HG03521 (cell line): ENCODE results near the gene TBX2.

Source experiments
- ATAC-seq: cut with Tn5 transposase; IDR thresholded peaks from one replicate; pipeline ENCODE4 v1.9.1; 2021; ENCODE audit warnings: mild to moderate bottlenecking, moderate library complexity; ENCODE audit not compliant: unreplicated experiment

TBX2 gene

DNA sequence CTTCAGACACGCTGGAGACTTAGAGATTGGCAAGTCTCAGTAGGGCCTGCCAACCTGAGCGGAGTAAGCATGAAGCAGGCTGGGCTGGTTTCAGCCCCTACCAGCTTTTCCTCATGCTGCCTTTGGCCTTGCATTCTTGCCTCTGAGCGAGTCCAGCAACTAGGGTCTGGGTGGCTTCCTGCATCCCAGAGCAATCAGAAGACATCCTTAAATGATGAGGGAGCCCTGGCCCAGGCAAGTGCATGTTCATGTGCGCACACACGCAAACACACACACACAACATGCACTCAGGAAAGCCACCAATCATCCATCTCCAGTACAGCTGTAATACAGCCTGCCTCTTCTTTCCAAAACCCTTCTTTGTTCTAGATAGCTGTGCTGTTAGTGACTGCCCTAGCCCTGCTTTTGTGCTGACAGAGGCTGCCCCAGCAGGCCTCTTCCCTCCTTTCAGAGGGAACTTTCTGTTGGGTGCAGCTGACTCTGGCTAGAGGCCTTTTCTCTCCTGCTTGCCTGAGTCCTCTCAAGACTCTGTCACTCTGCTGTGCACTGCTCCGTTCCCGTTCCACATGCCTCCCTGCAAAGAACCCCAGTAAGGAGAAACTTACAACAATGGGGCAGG is 30.7 kb upstream of the TBX2 start:
- ATAC-seq: no peak

DNA sequence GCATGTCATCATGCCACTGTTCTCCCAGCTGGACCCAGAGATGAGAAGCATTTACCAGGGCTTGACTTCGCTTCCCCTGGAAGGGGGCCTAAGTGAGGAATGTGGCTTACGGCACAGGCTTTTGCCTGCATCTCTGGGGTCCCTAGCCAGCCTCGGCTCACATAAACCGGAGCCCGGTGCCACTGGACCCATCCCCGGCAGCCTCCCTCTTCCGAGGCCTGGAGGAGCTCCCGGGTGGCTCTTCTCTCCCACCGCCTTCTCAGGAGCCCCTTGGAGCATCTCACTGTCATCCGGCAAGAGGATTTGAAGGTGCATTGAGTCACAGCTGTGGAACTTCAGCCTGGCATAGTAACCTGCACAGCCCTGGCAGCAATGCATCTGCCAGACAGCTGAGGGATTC is 29.9 kb upstream of the TBX2 start:
- no peak for ATAC-seq

DNA sequence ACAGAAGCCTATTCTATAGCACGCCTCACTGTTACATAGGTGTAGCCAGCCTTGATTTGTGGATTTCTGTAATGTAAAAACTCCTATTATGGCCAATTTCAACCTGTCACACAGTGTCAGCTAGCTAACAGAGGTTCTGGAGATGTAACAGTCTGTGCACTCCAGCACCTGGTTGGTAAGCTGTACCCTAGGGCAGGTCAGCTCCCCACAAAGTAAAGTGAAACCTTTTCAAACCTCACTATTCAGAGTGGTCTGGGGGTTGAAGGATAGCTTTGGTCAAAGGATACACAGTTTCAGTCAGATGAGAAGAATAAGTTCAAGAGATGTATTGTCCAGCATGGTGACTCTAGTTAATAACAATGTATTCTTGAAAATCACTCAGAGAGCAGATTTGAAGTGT is 28.5 kb upstream of the TBX2 start:
- ATAC-seq: no peak

DNA sequence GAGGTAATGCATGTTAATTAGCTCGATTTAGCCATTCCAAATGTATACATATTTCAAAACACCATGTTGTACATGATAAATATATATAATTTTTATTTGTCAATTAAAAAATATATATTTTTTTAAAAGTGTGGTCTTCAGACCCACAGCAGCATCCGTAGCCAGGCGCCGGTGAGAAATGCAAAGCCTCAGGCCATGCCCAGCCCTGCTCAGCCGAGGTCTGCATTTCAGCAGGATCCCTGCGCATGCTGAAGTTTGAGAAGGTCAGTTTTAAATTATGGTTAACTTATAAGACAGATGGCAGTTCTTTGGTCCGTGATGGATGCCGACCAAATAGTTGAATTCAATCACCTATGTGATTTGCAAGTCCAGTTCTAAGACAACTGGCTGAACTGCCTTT is 28.0 kb upstream of the TBX2 start:
- no peak for ATAC-seq

DNA sequence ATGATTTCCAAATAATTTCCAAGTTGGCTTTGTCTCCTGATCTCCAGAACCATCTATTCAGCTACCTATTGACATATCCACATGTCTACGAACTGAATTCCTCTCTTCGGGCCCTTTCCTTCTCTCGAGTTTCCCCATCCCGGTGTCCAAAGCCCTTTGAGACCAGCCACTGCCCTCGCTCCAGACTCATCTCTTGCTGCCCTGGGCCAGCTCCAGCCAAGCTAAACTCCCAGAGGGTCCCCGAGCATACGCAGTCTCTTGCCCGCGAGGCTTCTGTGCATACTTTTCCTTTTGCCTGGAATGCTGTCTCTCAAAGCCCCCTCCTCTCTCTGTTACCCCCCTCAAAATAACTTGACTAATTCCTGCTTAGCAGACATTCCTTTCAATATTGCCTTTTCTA is 27.2 kb upstream of the TBX2 start:
- ATAC-seq: no peak

DNA sequence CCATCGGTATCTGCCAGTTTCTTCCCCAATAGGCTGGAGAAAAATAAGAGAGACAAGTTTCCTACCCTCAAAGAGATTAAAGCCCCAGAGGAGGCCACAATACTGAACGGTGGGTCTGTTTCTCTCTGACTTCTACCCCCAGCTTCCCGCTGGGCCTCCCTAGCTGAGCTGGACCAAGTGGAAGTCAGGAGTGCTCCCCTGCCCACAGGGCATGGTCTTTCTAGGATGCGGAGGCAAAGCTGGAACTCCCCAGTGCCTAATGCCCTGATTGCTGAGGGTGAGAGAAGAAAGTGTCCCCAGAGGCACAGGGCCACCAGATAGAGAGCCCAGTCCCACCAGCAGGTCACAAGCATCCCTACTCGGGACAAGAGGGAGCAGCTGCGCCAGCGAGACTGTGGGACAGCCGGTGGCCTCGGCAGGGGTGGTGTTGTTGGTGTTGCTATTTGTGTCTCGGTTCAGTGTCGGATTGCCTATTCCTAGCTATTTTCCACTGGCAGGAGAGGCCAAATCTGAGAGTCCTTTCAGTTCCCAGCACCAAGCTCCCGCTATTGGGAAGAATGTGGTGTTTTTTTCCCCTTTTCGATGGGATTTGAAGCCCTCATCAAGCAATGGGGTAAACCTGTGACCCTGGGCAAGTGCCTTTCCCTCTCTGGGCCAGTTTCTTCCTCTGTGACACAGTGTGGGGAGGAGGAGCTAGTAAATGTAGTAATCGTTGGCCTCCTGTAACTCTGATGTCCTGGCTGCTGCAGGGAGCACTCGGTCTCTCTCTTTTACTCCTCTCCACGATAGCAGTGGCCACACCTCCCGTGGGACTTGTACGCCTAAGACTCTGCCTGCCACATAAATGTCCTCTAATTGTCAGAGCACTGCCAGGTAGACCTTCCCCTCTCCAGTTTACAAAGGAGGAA is 22.5 kb upstream of the TBX2 start:
- ATAC-seq: no peak

DNA sequence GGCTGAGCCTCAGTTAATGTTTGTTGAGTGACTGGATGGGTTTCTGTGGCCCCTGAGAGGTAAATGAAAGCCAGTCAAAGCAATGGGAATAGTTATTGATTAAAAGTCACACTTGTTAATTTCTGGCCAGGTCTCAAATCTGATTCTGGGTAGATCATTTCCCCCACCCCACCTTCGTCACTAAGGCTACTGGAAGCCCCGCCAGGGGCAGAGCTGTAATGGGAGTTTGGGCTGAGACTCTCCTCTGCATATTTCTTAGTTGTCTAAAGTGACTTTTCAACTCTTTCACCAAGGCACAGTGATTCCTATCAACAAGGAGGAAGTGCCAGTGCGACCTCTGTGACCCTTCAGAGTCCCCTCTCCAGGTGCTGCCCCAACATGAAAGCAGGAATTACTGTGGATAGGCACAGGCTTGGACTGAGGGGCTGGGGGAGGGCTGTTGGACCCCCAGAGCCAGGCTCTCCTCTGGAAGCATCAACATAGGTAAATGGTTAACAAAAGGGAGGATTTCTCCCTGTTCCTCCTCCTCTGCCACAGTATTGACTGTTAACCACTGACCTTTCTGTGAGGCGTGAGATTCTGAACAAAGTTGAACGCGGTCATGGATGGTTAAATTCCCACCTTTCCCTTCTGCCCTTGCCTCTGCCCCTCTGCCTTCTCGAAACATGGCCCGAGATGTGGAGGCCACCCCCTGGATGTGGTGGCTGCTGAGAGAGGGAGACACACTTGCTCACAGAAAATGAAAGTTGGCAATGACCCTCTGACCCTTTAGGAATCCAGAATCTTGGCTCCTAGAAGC is 20.8 kb upstream of the TBX2 start:
- ATAC-seq: no peak

DNA sequence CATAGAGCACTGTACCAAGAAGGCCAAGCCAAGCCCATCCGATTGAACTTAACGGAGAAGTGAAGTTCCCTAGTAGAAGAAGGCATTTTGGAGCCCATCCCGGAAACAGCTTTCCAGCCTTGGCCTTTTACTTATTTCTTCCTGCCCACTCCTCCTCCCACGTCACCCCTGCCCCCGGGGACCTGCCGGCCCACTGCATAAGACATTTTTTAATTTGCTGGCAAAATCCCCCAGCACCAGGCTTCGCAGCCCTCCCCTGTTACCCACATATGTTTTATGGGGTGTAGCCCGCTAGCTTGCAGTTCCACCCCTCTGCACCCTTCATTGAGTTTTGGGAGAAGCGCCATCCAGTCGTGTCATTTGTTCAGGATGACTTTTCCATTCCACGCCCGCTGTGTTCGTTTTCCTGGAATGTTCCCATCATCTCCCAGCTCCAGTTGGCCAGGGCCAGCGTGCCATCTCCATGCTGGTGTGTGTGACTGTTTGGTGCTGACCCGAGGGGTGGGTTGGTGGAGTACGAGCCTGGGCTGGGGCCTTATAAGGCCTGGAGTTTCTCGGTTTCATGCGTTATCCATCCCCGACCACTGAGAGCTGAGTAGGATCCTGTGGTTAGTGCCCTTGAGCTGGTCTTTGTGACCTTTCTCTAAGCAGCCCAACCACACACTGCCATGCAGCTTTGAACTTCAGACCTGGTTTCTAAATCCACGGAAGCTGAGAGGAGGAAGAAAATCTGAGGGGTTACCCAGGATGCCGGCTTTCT is 20.0 kb upstream of the TBX2 start:
- ATAC-seq: no peak

DNA sequence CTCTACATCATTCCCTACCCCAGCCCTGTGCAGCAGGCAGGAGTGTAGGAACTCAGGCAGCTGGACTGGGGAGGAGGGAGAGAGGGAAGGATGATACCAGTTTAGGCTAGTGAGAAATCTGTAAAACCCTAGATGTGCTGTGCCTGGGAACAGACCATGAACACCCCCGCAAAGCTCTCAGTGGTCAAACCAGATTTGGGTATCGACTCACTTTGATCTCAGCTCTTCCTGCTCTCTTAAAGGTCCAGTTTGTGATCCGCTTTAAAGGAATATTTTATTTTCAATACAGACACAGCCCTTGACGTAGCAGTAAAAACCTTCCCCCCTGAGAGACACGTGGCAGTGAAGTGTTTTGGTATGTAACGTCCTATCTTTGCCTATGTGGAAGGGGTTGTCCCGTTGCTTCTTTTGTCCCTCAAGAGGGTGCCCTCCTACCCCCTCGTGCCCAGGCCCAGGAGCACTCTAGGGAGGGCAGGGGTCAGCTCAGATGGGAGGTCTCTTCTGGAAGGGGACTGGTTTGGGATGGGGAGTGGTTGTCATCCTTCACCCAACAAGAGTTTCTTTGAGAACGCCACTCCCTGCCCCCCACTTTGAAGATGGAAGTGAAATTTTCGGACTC is 19.3 kb upstream of the TBX2 start:
- no peak for ATAC-seq

DNA sequence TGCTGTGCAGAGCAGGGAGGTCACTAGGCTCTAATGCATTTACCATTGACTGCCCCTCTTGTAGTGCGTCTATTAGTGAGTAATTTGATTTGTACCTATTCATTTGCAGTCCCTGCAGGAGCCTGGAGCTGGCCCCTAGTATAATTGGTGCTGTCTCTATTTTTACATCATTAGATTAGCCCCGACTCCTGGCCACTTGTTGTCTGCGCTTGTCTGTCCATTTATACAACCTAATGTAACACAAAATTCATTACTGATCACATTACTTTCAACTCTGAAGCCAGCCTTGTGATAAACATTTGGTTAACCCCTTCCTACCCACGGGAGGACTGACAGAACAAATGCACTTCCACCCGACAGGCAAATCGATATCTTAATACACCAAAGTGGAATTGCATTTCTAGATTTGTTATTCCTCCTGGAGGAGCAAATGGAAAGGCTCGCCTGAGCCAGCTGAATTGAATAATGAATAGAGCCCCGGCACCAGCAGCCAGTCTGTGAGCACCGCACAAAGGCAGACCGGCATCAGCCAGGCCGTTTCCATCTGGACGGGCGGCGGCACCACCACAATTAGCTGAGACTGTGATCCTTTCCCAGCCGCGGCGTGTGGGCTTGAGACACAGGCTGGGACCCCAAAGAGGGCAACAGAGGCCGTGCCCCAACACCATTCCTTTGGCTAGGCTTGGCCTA is 18.7 kb upstream of the TBX2 start:
- ATAC-seq: no peak

DNA sequence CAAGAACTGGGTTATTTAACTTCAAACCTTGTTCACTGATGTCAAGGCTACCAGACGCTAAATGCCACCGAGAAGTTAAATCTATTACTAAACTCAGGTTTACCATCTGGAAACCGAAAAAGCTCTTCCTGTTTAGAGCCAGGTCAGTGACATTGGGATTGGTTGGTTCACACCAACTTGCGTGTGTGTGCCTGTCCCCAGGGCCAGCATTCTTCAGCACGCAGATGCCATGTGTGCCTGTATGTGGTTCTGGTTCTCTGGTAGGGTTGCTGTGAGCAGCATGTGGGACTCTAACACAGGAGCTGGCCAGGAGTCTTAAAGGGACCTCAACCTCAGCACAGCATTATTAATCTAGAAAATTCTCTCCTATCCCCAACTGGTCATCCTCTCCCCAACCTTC is 18.1 kb upstream of the TBX2 start:
- no peak for ATAC-seq

DNA sequence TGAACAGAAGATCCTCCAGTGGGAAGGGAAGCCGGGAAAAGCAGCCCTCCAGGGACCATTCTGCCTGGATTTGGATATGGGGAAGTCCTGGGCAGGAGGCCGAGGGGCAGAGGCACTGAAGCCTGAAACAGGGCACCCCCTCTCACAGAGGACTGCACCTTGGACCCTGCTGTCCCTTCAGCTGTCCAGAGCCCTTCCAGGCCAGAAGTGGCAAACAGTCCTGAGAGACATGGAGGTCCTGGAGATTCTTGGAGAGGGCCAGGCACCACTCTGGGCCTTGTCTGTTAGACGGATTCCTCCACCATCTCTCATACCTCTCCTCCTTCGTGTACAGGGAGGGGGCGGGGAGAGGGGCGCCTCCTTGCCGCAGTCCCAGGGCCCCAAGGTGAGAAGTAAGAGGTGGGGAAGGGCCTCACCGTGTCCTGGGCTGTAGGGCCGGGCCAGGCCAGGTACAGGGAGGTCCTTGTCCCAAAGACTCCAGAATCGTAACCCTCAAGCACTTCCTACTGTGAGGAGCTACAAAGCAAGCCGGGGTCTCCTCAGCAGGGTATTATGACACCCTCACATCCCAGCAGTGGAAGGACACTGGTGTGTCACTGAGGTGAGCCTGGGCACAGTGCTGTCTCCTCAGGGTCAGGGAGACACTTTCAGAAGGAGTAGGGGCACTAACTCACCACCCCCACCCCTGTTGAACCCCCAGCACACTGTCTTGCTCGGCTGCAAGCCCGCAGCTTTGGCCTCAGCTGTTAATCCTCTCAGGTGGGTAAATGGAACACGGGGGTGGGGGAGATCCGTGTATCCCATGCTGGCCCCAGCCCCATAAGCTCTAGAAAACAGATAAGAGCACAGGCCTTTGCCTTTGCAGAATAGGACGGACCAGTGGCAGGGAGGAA is 16.6 kb upstream of the TBX2 start:
- ATAC-seq: no peak

DNA sequence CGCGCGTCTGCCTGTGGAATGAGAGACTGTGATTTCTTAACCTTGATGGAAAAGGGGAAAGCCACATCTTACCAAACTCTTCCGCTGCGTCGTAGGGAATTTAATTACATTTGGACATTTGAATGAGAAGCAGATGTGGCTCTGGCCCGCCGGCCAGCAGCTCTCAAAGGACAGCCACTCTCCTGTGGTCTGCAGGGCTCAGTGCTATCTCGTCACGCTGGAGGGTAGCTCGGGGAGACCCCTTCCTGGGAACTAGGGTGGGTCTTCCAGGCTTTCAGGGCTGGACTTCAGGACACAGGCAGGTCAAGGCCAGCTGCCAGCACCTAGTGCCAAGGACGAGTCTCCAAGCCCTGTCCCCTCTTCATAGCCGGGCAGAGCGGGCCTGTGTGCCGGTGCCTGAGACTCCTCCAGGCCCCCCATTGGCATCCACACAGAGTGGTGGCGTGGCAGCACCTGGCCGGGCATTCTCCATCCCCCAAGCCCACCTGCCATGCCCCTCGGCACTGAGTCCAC is 15.9 kb upstream of the TBX2 start:
- no peak for ATAC-seq

DNA sequence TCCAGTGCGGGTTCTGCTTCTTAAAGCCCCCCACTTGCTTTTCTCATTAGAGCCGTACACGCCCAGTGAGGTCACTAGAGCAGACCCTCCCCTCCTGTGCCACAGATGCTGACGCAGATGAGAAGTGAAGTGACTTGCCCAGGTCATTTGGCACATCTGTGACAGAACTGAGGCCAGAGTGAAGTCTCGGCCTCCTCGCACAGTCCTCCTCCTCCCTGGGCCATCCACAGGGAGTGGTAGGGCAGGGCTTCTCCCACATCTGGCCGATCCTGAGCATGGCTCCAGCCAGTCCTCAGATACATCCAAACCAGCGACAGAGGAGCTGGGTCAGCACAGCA is 15.3 kb upstream of the TBX2 start:
- no peak for ATAC-seq

DNA sequence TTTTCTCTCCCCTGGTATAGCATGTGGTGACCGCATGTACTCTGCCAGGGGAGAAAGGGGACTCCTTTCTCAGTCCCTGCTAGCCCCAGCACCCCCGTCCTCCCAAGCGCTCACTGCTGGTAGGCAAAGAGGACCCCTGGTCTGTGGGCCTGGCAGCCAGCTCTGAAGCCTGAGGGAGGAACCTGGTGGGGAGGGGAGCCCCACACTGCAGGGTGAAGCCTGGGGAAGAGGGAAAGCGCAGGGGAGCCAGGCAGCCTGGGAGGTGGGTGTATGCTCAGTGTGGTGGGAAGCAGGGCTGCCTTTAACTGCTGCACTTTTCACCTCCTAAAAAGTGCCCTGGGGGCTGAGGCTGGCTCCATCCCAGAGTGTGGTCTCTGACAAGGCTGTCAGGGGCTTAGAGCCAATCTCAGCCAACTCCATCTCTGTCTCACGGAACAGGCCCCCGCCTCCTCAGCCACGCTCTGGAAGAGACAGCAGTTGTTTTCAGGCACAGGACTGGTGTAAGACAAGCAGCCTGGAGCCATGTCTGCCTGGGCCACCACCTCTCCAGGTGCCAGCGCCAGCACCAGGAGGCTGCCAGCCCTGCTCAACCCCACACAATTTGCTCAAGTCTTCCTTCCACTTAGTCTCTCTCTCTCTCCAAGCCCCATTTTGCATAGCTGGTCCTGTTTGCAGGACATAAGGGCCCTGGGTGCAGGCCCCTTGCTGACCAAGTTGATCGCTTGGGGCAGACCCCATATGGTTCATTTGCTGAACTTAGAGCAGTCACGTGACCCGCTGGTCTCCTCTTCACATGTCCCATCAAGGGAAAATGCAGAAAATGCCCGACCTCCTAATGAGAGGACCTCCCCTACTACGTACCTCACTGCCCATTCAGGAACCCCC is 14.7 kb upstream of the TBX2 start:
- ATAC-seq: no peak

DNA sequence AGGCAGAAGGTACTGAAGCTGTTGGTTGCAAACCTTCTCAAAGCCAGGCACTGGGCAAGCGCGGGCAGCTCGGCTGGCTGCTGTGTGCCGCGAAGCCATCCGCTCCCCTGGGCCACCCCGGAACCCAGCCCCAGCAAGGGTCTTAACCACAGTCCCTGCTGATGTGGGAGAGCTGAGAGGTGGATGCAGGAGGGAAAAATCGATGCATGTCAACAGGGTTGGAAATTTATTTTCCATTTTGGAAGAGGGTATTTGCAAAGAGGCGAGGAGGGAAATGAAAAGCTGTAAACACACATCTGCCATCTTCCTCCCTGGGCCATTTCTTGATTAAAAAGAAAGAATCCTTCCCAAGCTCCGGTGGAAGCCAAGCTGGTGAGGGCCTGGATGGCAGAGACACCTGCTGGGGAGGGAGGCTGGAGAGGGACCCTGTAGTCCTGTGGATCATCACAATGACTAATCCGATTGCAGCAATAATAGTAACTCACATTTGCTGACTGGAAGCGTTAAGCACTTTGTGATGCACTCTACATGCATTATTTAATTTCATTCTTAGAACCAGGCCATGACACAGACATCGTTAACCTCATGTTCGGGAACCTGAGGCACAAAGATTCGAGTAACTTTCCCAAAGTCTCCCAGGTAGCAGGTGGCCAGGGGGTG is 13.9 kb upstream of the TBX2 start:
- no peak for ATAC-seq

DNA sequence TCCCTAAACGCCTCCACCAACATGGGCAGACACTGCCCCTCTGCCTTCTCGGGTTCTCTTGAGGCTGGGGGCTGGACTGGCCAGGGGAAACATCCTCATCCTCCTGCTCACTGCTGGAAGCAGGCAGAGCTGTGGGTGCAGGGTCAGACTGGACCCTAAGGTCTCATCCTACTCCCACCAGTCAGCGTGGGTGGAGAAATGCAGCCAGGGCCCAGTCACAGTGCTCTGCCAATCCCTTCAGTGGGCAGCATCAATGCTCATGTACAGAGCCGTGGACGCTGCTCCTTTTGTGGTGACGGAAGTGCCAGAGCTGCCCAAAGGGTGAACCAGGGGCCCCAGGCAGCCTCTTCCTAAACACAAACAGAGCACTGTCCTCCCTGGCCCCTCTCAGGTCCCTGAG is 13.4 kb upstream of the TBX2 start:
- ATAC-seq: no peak
